ENCODE data around the gene ATXN3.

ATXN3 gene
- total RNA-seq: 30.7 to 37.5 (median 36.4) reads per million in 3 donors

GRCh38 chr14:92106143-92106926 lies at the start of gene ATXN3:
Gene ATXN3, minus strand, starts transcription at chr14:92106582. Its CDS starts 30 bp downstream, at chr14:92106552.
- H3K4me3 ChIP-seq (ENCODE audit: insufficient read depth, low read depth, low read length, poor library complexity, severe bottlenecking): peak within 1 kb of the TSS; percentile 98
- peak; percentile 92 to 95 (median 94) for DNase-seq

GRCh38 chr14:92154283-92154942 lies 48.0 kb upstream of the ATXN3 start:
- no peaks in the 10 kb centered on the region for H3K4me1 ChIP-seq (ENCODE audit: control insufficient read depth, insufficient read depth, low read length, poor library complexity, severe bottlenecking)
- peaks cover 47% of the 10 kb centered on the region for H3K36me3 ChIP-seq (ENCODE audit: control insufficient read depth, insufficient read depth, low read length)
- DNase-seq: no peak
- H3K27me3 ChIP-seq (replicated peaks; ENCODE audit: control insufficient read depth, insufficient read depth, low read length, poor library complexity, severe bottlenecking): no peaks in the 10 kb centered on the region
- no peaks in the 10 kb centered on the region for H3K9me3 ChIP-seq (ENCODE audit: control insufficient read depth, low read length)
- no peak overlapping the region for H3K4me3 ChIP-seq (ENCODE audit: insufficient read depth, low read depth, low read length, poor library complexity, severe bottlenecking)
- H3K27ac ChIP-seq (ENCODE audit: insufficient read depth, low read length, poor library complexity, severe bottlenecking): no peak overlapping the region

More at GRCh38 chr14:92106143-92106926, at the start of gene ATXN3:
- Histone ChIP-seq H3K36me3 (ENCODE audit: control insufficient read depth, insufficient read depth, low read length) (no peaks in the 10 kb centered on the region), H3K27ac (ENCODE audit: insufficient read depth, low read length, poor library complexity, severe bottlenecking) (peak within 1 kb of the TSS; percentile 84), H3K4me1 (ENCODE audit: control insufficient read depth, insufficient read depth, low read length, poor library complexity, severe bottlenecking) (no peaks in the 10 kb centered on the region), H3K27me3 (replicated peaks; ENCODE audit: control insufficient read depth, insufficient read depth, low read length, poor library complexity, severe bottlenecking) (no peaks in the 10 kb centered on the region), H3K9me3 (ENCODE audit: control insufficient read depth, low read length) (no peaks in the 10 kb centered on the region)

GRCh38 chr14:92153581-92153980 lies 47.2 kb upstream of the ATXN3 start:
- no peaks in the 10 kb centered on the region for H3K27me3 ChIP-seq (replicated peaks; ENCODE audit: control insufficient read depth, insufficient read depth, low read length, poor library complexity, severe bottlenecking)
- H3K36me3 ChIP-seq (ENCODE audit: control insufficient read depth, insufficient read depth, low read length): peaks cover 39% of the 10 kb centered on the region
- H3K4me3 ChIP-seq (ENCODE audit: insufficient read depth, low read depth, low read length, poor library complexity, severe bottlenecking): no peak overlapping the region
- H3K4me1 ChIP-seq (ENCODE audit: control insufficient read depth, insufficient read depth, low read length, poor library complexity, severe bottlenecking): no peaks in the 10 kb centered on the region
- DNase-seq: no peak
- H3K27ac ChIP-seq (ENCODE audit: insufficient read depth, low read length, poor library complexity, severe bottlenecking): no peak overlapping the region
- no peaks in the 10 kb centered on the region for H3K9me3 ChIP-seq (ENCODE audit: control insufficient read depth, low read length)

GRCh38 chr14:92144708-92145107 lies 38.3 kb upstream of the ATXN3 start:
- Histone ChIP-seq H3K4me1 (ENCODE audit: control insufficient read depth, insufficient read depth, low read length, poor library complexity, severe bottlenecking) (no peaks in the 10 kb centered on the region), H3K9me3 (ENCODE audit: control insufficient read depth, low read length) (no peaks in the 10 kb centered on the region), H3K36me3 (ENCODE audit: control insufficient read depth, insufficient read depth, low read length) (peaks cover 58% of the 10 kb centered on the region), H3K27me3 (replicated peaks; ENCODE audit: control insufficient read depth, insufficient read depth, low read length, poor library complexity, severe bottlenecking) (no peaks in the 10 kb centered on the region), H3K4me3 (ENCODE audit: insufficient read depth, low read depth, low read length, poor library complexity, severe bottlenecking) (no peak overlapping the region), H3K27ac (ENCODE audit: insufficient read depth, low read length, poor library complexity, severe bottlenecking) (no peak overlapping the region)
- DNase-seq: no peak

GRCh38 chr14:92143962-92144361 lies 37.6 kb upstream of the ATXN3 start:
- Histone ChIP-seq H3K4me1 (ENCODE audit: control insufficient read depth, insufficient read depth, low read length, poor library complexity, severe bottlenecking) (no peaks in the 10 kb centered on the region), H3K4me3 (ENCODE audit: insufficient read depth, low read depth, low read length, poor library complexity, severe bottlenecking) (no peak overlapping the region), H3K27me3 (replicated peaks; ENCODE audit: control insufficient read depth, insufficient read depth, low read length, poor library complexity, severe bottlenecking) (no peaks in the 10 kb centered on the region), H3K9me3 (ENCODE audit: control insufficient read depth, low read length) (no peaks in the 10 kb centered on the region), H3K27ac (ENCODE audit: insufficient read depth, low read length, poor library complexity, severe bottlenecking) (no peak overlapping the region), H3K36me3 (ENCODE audit: control insufficient read depth, insufficient read depth, low read length) (peaks cover 58% of the 10 kb centered on the region)
- DNase-seq: no peak

GRCh38 chr14:92143309-92143708 lies 36.9 kb upstream of the ATXN3 start:
- Histone ChIP-seq H3K36me3 (ENCODE audit: control insufficient read depth, insufficient read depth, low read length) (peaks cover 62% of the 10 kb centered on the region), H3K27ac (ENCODE audit: insufficient read depth, low read length, poor library complexity, severe bottlenecking) (no peak overlapping the region), H3K9me3 (ENCODE audit: control insufficient read depth, low read length) (no peaks in the 10 kb centered on the region), H3K27me3 (replicated peaks; ENCODE audit: control insufficient read depth, insufficient read depth, low read length, poor library complexity, severe bottlenecking) (no peaks in the 10 kb centered on the region), H3K4me3 (ENCODE audit: insufficient read depth, low read depth, low read length, poor library complexity, severe bottlenecking) (no peak overlapping the region), H3K4me1 (ENCODE audit: control insufficient read depth, insufficient read depth, low read length, poor library complexity, severe bottlenecking) (no peaks in the 10 kb centered on the region)
- DNase-seq: no peak

GRCh38 chr14:92135269-92135668 lies 28.9 kb upstream of the ATXN3 start:
- Histone ChIP-seq H3K27me3 (replicated peaks; ENCODE audit: control insufficient read depth, insufficient read depth, low read length, poor library complexity, severe bottlenecking) (no peaks in the 10 kb centered on the region), H3K4me1 (ENCODE audit: control insufficient read depth, insufficient read depth, low read length, poor library complexity, severe bottlenecking) (no peaks in the 10 kb centered on the region), H3K36me3 (ENCODE audit: control insufficient read depth, insufficient read depth, low read length) (peaks cover 48% of the 10 kb centered on the region), H3K4me3 (ENCODE audit: insufficient read depth, low read depth, low read length, poor library complexity, severe bottlenecking) (no peak overlapping the region), H3K9me3 (ENCODE audit: control insufficient read depth, low read length) (no peaks in the 10 kb centered on the region), H3K27ac (ENCODE audit: insufficient read depth, low read length, poor library complexity, severe bottlenecking) (no peak overlapping the region)
- no peak for DNase-seq

GRCh38 chr14:92134456-92134855 lies 28.1 kb upstream of the ATXN3 start:
- Histone ChIP-seq H3K27ac (ENCODE audit: insufficient read depth, low read length, poor library complexity, severe bottlenecking) (no peak overlapping the region), H3K36me3 (ENCODE audit: control insufficient read depth, insufficient read depth, low read length) (peaks cover 52% of the 10 kb centered on the region), H3K27me3 (replicated peaks; ENCODE audit: control insufficient read depth, insufficient read depth, low read length, poor library complexity, severe bottlenecking) (no peaks in the 10 kb centered on the region), H3K4me3 (ENCODE audit: insufficient read depth, low read depth, low read length, poor library complexity, severe bottlenecking) (no peak overlapping the region), H3K9me3 (ENCODE audit: control insufficient read depth, low read length) (no peaks in the 10 kb centered on the region), H3K4me1 (ENCODE audit: control insufficient read depth, insufficient read depth, low read length, poor library complexity, severe bottlenecking) (no peaks in the 10 kb centered on the region)
- no peak for DNase-seq

- Histone ChIP-seq H3K27me3 (replicated peaks; ENCODE audit: control insufficient read depth, insufficient read depth, low read length, poor library complexity, severe bottlenecking) (no peaks in the 10 kb centered on the region), H3K4me1 (ENCODE audit: control insufficient read depth, insufficient read depth, low read length, poor library complexity, severe bottlenecking) (peaks cover 28% of the 10 kb centered on the region), H3K36me3 (ENCODE audit: control insufficient read depth, insufficient read depth, low read length) (peaks cover 8% of the 10 kb centered on the region), H3K27ac (ENCODE audit: insufficient read depth, low read length, poor library complexity, severe bottlenecking) (peak overlapping the region; percentile 98), H3K4me3 (ENCODE audit: insufficient read depth, low read depth, low read length, poor library complexity, severe bottlenecking) (peak overlapping the region; percentile 91), H3K9me3 (ENCODE audit: control insufficient read depth, low read length) (no peaks in the 10 kb centered on the region)
- no peak for DNase-seq
These were observed 16.4 kb upstream of the ATXN3 start for GRCh38 chr14:92122761-92123160.

GRCh38 chr14:92122351-92122677 lies 15.9 kb upstream of the ATXN3 start:
- Histone ChIP-seq H3K4me1 (ENCODE audit: control insufficient read depth, insufficient read depth, low read length, poor library complexity, severe bottlenecking) (peaks cover 28% of the 10 kb centered on the region), H3K27ac (ENCODE audit: insufficient read depth, low read length, poor library complexity, severe bottlenecking) (peak overlapping the region; percentile 98), H3K4me3 (ENCODE audit: insufficient read depth, low read depth, low read length, poor library complexity, severe bottlenecking) (peak overlapping the region; percentile 91), H3K9me3 (ENCODE audit: control insufficient read depth, low read length) (no peaks in the 10 kb centered on the region), H3K36me3 (ENCODE audit: control insufficient read depth, insufficient read depth, low read length) (peaks cover 4% of the 10 kb centered on the region), H3K27me3 (replicated peaks; ENCODE audit: control insufficient read depth, insufficient read depth, low read length, poor library complexity, severe bottlenecking) (no peaks in the 10 kb centered on the region)
- no peak for DNase-seq

Measured in effector memory CD4-positive, alpha-beta T cell (primary cell).